Natural killer cell (primary cell): ENCODE data around the gene GTF2IRD2. TPM values are rescaled to one million over a fixed set of nuclear protein-coding genes. Genes with fewer than 3 reads are reported as not detected.
"Not testable (repeated sequence)": the region's sequence is repeated elsewhere in the genome, so short reads cannot be mapped to it uniquely, and the experiment has no call there.

Experiments
- ATAC-seq, 3 donors: fragments of 150-1000 bp in 2 of 3; fragments of 200-7000 bp in 1 of 3; cut with Tn5 transposase; 1 replicate in 1 of 3; 2 replicates in 2 of 3; pipeline ENCODE4 v1.10.0; 2021; ENCODE audit warnings: mild to moderate bottlenecking in 2 of 3, moderate library complexity in 2 of 3
- DNase-seq, 2 donors: peaks; one replicate each; pipeline versions ENCODE4 v3.0.0 to v3.0.0-alpha.2; 2013 to 2021; ENCODE audit warnings: mixed read lengths in 1 of 2
- H3K27ac ChIP-seq: one replicate; pipeline ENCODE4 v1.5.1; 2013; ENCODE audit warnings: mild to moderate bottlenecking, low read length
- H3K27me3 ChIP-seq: one replicate; pipeline ENCODE4 v1.6.1; 2013; ENCODE audit warnings: low read length; ENCODE audit not compliant: control insufficient read depth, insufficient read depth
- H3K36me3 ChIP-seq: one replicate; pipeline ENCODE4 v1.6.1; 2013; ENCODE audit warnings: low read length; ENCODE audit not compliant: control insufficient read depth, insufficient read depth
- H3K4me1 ChIP-seq: one replicate; pipeline ENCODE4 v1.6.1; 2013; ENCODE audit warnings: low read length; ENCODE audit not compliant: control insufficient read depth, insufficient read depth
- H3K4me3 ChIP-seq: one replicate; pipeline ENCODE4 v1.5.1; 2013; ENCODE audit warnings: low read length
- H3K9me3 ChIP-seq: one replicate; pipeline ENCODE4 v1.6.1; 2013; ENCODE audit warnings: low read length; ENCODE audit not compliant: control insufficient read depth, insufficient read depth
- H3K27ac Mint-ChIP-seq, 2 donors: one replicate each; pipeline ENCODE4 v1.8.0; 2022; ENCODE audit warnings: mild to moderate bottlenecking in 2 of 2, mixed read lengths in 2 of 2, moderate library complexity in 1 of 2
- H3K27me3 Mint-ChIP-seq, 2 donors: one replicate each; pipeline ENCODE4 v1.8.0; 2022; ENCODE audit warnings: low read depth in 2 of 2, mixed read lengths in 2 of 2
- H3K36me3 Mint-ChIP-seq: one replicate; pipeline ENCODE4 v1.8.0; 2022; ENCODE audit warnings: mixed read lengths
- H3K4me1 Mint-ChIP-seq, 2 donors: one replicate each; pipeline ENCODE4 v1.8.0; 2022; ENCODE audit warnings: mixed read lengths in 2 of 2
- H3K4me3 Mint-ChIP-seq: one replicate; pipeline ENCODE4 v1.8.0; 2022; ENCODE audit warnings: mild to moderate bottlenecking, moderate library complexity, mixed read lengths
- H3K9me3 Mint-ChIP-seq, 2 donors: one replicate each; pipeline ENCODE4 v1.8.0; 2022; ENCODE audit warnings: mixed read lengths in 2 of 2
- WGBS: methylation state at CpG from one replicate; pipeline ENCODE4 v1.1.7; 2013; ENCODE audit warnings: missing lambda C conversion rate; ENCODE audit not compliant: insufficient coverage; 5-methylcytosine and 5-hydroxymethylcytosine counted together
- intact Hi-C: fragments of 100-400 bp; cut with micrococcal nuclease; formaldehyde crosslinking; loops from one replicate; pipeline ENCODE4 v1.14.2; 2022
- total RNA-seq, 4 donors: library from RNA; stranded (reverse); fragments of 120-200 nt in 1 of 4; gene quantifications; one replicate each; pipeline versions ENCODE4 v1.2.3 to v1.2.4, GENCODE V29; 2013 to 2022

The GTF2IRD2 gene
- total RNA-seq, 3 donors from 2014 or later (not counting 1 experiment from before 2014, with no cell fraction given) = 11.6 to 24.7 (median 23.5) TPM

DNA sequence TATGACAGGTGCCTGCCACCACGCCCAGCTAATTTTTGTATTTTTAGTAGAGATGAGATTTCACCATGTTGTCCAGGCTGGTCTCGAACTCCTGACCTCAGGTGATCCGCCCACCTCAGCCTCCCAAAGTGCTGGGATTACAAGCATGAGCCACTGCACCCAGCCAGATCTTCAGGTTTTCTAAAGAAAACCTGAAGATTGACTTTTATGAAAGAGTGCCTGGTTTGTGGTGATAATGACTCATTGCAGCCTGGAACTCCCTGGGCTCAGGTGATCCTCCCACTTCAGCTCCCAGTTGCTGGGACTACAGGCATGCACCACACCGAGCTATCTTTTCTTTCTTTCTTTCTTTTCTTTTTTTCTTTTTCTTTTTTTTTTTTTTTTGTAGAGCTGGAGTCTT, 52.8 kb downstream of the GTF2IRD2 start:
- 82% methylated on average over 2 of the region's 4 CpGs for WGBS
- H3K36me3 ChIP-seq, intact Hi-C loops, DNase-seq, H3K4me1 Mint-ChIP-seq, H3K9me3 Mint-ChIP-seq, H3K27ac ChIP-seq, H3K4me3 ChIP-seq, H3K9me3 ChIP-seq, H3K36me3 Mint-ChIP-seq, H3K27me3 Mint-ChIP-seq, H3K27ac Mint-ChIP-seq, H3K27me3 ChIP-seq, H3K4me3 Mint-ChIP-seq, H3K4me1 ChIP-seq, ATAC-seq: not testable (repeated sequence)

DNA sequence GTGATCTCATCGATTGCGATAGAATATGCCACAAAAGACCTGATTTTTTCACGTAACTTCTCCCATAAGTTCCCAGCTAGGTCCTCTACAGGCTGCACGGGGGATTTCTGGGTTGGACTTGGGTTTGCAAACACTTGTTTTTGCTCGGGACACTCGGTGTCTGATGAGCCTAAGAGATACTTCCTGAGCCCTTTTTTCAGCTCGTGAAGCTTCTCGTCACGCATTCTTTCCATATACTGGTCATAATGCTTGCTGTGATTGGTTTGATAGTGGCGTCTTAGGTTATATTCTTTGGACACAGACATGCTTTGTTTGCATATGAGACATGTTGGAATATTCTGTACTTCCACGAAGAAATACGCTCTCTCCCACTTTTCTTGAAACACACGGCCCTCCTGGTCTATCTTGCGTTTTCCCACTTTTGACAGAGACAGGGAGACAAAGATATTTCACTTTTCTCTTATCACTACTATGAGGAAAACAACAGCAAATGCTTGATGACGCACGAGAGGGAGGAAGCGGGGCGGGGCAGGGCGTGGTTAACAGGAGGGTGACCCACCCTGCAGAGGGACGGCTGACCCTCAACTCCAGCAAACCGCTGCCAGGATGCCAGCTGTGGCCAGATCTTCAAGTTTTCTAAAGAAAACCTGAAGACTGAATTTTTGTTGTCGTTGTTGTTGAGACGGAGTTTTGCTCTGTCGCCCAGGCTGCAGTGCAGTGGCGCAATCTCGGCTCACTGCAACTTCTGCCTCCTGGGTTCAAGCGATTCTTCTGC, 53.4 kb downstream of the GTF2IRD2 start:
- H3K4me1 Mint-ChIP-seq, H3K27ac Mint-ChIP-seq, H3K27me3 Mint-ChIP-seq, ATAC-seq, H3K4me1 ChIP-seq, intact Hi-C loops, H3K27ac ChIP-seq, DNase-seq, H3K9me3 Mint-ChIP-seq, H3K4me3 Mint-ChIP-seq, H3K36me3 ChIP-seq, H3K36me3 Mint-ChIP-seq, H3K4me3 ChIP-seq, H3K9me3 ChIP-seq, H3K27me3 ChIP-seq: not testable (repeated sequence)
- 90% methylated on average over 2 of the region's 27 CpGs for WGBS

DNA sequence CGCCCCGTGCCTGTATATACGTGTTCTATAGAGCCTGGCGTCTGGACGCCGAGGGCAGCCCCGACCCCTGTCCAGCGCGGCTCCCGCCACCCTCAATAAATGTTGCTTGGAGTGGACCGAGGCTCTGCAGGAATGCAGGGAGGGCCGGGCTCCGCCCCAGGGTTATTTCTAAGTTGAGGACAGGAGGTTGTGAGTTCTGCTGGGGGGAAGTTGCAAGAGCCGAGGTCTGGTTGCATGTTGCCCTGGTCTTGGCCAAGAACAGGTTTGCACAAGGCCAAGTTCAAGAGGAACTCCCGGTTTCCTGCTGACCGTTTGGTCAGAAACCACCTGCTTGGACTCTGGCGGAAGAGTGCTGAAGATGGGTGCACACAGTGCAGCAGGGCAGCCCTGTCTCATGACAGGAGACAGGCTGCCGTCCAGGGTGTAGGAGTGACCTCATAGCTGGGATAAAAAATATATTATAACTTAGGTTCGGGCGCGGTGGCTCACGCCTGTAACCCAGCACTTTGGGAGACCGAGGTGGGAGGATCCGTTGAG, 62.1 kb downstream of the GTF2IRD2 start:
- not testable (repeated sequence) for H3K4me1 ChIP-seq, H3K27me3 Mint-ChIP-seq, H3K9me3 ChIP-seq

DNA sequence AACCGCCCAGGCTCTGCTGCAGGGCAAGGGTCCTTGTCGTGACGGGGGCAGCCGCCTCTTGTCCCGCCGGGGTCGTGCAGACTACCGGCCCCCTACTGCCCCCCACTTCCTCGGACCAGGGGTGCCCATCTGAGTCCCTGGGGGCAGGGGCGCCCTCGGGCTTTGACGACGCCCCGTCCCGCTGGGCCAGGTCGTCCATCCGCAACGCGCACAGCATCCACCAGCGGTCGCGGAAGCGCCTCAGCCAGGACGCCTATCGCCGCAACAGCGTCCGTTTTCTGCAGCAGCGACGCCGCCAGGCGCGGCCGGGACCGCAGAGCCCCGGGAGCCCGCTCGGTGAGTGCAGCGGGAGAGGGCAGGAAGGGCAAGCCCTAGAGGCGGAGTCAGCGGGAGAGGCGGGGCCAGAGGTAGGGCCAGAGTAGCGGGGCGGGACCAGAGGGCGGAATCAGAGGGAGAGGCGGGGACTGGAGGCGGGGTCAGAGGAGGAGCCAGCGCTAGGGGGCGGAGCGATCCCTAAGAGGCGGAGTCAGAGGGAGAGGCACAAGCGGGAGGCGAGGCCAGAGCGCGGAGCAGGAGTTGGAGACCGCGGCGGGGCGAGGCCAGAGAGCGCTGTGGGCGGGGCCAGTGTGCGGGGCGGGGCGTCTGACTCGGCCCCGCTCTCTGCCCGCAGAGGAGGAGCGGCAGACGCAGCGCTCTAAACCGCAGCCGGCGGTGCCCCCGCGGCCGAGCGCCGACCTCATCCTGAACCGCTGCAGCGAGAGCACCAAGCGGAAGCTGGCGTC, 62.8 kb downstream of the GTF2IRD2 start:
- H3K9me3 Mint-ChIP-seq, H3K27me3 ChIP-seq, H3K9me3 ChIP-seq, H3K4me1 ChIP-seq, H3K36me3 Mint-ChIP-seq, H3K36me3 ChIP-seq, H3K27me3 Mint-ChIP-seq, H3K4me1 Mint-ChIP-seq, H3K27ac ChIP-seq, intact Hi-C loops: not testable (repeated sequence)
- H3K27ac Mint-ChIP-seq = peak overlapping the region in 1 of 2 donors; percentile 49
- under 1% methylated on average over 15 of the region's 82 CpGs for WGBS
- ATAC-seq (peak; percentile 88 to 97 (median 93)), DNase-seq (peak; percentile 92 to 95)
- peak overlapping the region; percentile 19 for H3K4me3 ChIP-seq
- peak overlapping the region; percentile 49 for H3K4me3 Mint-ChIP-seq

More for the DNA sequence above, 62.1 kb downstream of the GTF2IRD2 start:
- intact Hi-C loops, H3K27me3 ChIP-seq, H3K4me3 ChIP-seq, H3K27ac ChIP-seq, H3K4me1 Mint-ChIP-seq, H3K27ac Mint-ChIP-seq, H3K4me3 Mint-ChIP-seq, DNase-seq, H3K36me3 Mint-ChIP-seq, H3K9me3 Mint-ChIP-seq, H3K36me3 ChIP-seq: not testable (repeated sequence)
- no CpG with 5 or more reads among the region's 24 CpGs for WGBS
- peak in 1 of 3 donors; percentile 3 for ATAC-seq

DNA sequence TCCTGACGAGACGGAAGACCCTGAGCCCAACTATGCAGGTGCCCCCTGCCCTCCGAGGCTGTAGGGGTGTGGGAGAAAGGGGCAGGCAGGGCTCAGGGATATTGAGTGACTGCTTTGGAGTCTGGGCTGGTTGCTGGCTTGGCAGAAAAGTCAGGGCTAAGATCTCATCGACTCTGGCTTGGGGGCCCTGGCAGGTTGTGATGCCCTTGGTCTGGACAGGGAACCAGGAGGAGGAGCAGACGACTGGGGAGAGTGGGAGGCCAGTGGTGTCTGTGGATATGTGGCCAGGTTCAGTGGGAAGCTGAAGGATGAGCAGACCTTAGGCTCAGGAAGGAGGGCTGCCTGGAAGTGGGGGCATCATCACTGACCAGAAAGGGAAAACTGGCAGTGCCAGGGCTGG, 67.8 kb downstream of the GTF2IRD2 start:
- intact Hi-C loops, H3K4me3 ChIP-seq, H3K9me3 ChIP-seq, H3K4me3 Mint-ChIP-seq, H3K27ac ChIP-seq, H3K27me3 ChIP-seq, H3K27me3 Mint-ChIP-seq, H3K36me3 ChIP-seq, H3K27ac Mint-ChIP-seq, ATAC-seq, H3K4me1 ChIP-seq, DNase-seq, H3K36me3 Mint-ChIP-seq, H3K4me1 Mint-ChIP-seq, H3K9me3 Mint-ChIP-seq: not testable (repeated sequence)
- WGBS = 92% methylated on average over 1 of the region's 5 CpGs

DNA sequence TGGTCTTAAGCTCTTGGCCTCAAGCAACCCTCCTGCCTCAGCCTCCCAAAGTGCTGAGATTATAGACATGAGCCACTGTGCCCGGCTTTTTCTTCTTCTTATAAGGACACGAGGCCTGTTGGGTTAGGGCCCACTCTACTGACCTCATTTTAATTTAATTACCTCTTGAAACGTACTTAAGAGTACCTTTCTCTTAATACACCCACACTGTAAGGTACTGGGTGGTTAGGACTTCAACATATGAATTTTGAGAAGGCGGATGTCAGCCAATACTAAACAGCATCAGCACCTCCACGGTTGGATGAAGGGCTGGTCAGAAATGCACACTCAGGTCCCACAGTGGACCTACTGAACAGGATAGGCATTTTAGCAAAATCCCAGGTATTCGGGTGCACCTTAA, 69.7 kb downstream of the GTF2IRD2 start:
- H3K4me1 ChIP-seq, H3K4me3 ChIP-seq, DNase-seq, ATAC-seq, H3K9me3 ChIP-seq, H3K36me3 ChIP-seq, H3K4me3 Mint-ChIP-seq, H3K27me3 Mint-ChIP-seq, H3K27ac ChIP-seq, intact Hi-C loops, H3K9me3 Mint-ChIP-seq, H3K36me3 Mint-ChIP-seq, H3K27me3 ChIP-seq, H3K4me1 Mint-ChIP-seq, H3K27ac Mint-ChIP-seq: not testable (repeated sequence)
- no CpG with 5 or more reads among the region's 6 CpGs for WGBS

DNA sequence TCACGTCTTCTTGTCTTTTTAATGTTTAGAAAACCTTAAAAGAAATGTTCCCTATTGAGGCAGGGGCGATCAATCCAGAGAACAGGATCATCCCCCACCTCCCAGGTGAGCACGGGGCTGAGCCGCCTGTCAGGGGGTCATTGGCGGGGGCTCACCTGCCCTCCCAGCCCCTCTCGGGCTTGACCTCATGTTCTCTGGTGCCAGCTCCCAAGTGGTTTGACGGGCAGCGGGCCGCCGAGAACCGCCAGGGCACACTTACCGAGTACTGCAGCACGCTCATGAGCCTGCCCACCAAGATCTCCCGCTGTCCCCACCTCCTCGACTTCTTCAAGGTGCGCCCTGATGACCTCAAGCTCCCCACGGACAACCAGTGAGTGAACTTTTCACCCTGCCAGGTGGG, 72.4 kb downstream of the GTF2IRD2 start:
- H3K36me3 ChIP-seq, H3K4me1 ChIP-seq, H3K27ac ChIP-seq, intact Hi-C loops, H3K9me3 ChIP-seq, H3K27me3 ChIP-seq, H3K9me3 Mint-ChIP-seq, H3K4me1 Mint-ChIP-seq, H3K36me3 Mint-ChIP-seq, H3K27me3 Mint-ChIP-seq, H3K4me3 ChIP-seq, H3K4me3 Mint-ChIP-seq, DNase-seq, H3K27ac Mint-ChIP-seq, ATAC-seq: not testable (repeated sequence)
- no CpG with 5 or more reads among the region's 17 CpGs for WGBS
